Endothelial cell of umbilical vein (primary cell): ENCODE data around the gene ZFHX2.

Source experiments
- JUN ChIP-seq: IDR thresholded peaks from 2 replicates; pipeline ENCODE4 v1.6.1; 2011; ENCODE audit warnings: borderline replicate concordance, low read depth; ENCODE audit not compliant: insufficient read length, insufficient read depth
- MYC ChIP-seq: IDR thresholded peaks from one replicate; pipeline ENCODE4 v1.6.1; 2011; ENCODE audit warnings: mild to moderate bottlenecking, low read depth, low read length
- POLR2A ChIP-seq: IDR thresholded peaks from 2 replicates; pipeline ENCODE4 v1.6.1; 2012; ENCODE audit warnings: low read depth, mild to moderate bottlenecking, control low read depth, low read length
- TF ChIP-seq, protein P1 (sequence below), 2 donors: IDR thresholded peaks; 1 replicate in 1 of 2; 2 replicates in 1 of 2; pipeline ENCODE4 v1.5.1; 2011; ENCODE audit warnings: low read length in 2 of 2, mild to moderate bottlenecking in 2 of 2, moderate library complexity in 2 of 2, control low read depth in 1 of 2, inconsistent platforms in 1 of 2, low read depth in 1 of 2; ENCODE audit not compliant: insufficient read depth in 1 of 2; ENCODE audit errors: extremely low read depth in 1 of 2

DNA sequence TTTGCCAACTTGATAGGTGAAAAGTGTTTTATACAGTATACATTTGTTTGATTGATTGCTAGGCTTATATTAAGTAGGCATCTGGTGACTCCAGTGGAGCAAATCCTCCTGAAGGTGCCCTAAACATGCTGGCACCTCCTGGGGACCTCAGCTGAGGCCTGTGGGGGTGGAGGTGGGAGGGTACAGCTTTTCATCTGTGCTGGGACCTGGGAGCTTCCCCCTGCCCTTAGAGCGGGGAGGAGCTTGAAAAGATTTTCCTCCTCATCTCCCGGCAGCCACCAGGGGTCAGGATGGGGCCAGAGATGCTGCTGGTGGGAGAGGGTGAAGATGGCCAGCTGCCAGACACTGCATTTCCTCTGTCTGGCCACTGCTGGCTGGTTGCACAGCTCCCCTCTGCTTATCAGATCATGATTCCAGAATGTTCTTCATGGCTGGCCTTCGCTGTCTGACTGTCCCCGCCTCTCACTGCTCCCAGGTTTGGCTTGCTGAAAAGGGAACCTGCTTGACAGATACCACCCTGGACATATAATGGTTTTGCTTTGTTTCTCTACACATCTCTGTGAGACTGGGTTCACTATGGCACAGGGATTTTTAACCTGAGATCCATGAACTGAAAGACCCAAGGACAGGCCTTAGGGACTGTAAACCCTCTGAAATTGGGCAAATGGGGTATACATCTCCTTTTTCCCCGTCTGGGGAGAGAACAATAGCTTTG lies 37.5 kb upstream of the ZFHX2 start:
- TF ChIP-seq, protein P1, sequence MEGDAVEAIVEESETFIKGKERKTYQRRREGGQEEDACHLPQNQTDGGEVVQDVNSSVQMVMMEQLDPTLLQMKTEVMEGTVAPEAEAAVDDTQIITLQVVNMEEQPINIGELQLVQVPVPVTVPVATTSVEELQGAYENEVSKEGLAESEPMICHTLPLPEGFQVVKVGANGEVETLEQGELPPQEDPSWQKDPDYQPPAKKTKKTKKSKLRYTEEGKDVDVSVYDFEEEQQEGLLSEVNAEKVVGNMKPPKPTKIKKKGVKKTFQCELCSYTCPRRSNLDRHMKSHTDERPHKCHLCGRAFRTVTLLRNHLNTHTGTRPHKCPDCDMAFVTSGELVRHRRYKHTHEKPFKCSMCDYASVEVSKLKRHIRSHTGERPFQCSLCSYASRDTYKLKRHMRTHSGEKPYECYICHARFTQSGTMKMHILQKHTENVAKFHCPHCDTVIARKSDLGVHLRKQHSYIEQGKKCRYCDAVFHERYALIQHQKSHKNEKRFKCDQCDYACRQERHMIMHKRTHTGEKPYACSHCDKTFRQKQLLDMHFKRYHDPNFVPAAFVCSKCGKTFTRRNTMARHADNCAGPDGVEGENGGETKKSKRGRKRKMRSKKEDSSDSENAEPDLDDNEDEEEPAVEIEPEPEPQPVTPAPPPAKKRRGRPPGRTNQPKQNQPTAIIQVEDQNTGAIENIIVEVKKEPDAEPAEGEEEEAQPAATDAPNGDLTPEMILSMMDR (IDR thresholded peaks at IDR 0.05; ENCODE audit: extremely low read depth in 1 of 2, insufficient read depth in 1 of 2, low read depth in 1 of 2, low read length in 2 of 2), result peak; percentile 76 to 90
- no peak for TF ChIP-seq JUN
- no peak for TF ChIP-seq POLR2A
- no peak for TF ChIP-seq MYC
